Peyer's patch (tissue), 4 donors: ENCODE data around the gene RSPH10B2.
"Not testable (repeated sequence)": the region's sequence is repeated elsewhere in the genome, so short reads cannot be mapped to it uniquely, and the experiment has no call there.

Experiments
- CTCF ChIP-seq, 6 experiments: fragments of 450-650 bp in 4 of 6; fragments of 200-600 bp in 2 of 6; sonication (generic) in 1 of 6; IDR thresholded peaks; one replicate each; pipeline ENCODE4 v1.5.1; 2017 to 2019; ENCODE audit warnings: antibody characterized with exemption in 6 of 6, mild to moderate bottlenecking in 3 of 6, moderate library complexity in 1 of 6
- POLR2A ChIP-seq, 2 donors: fragments of 450-650 bp; IDR thresholded peaks; one replicate each; pipeline ENCODE4 v1.5.1; 2017; ENCODE audit warnings: antibody characterized with exemption in 2 of 2, mild to moderate bottlenecking in 2 of 2, moderate library complexity in 2 of 2

GRCh38 chr7:6825236-6826125 lies 71.6 kb downstream of the RSPH10B2 start:
- not testable (repeated sequence) for TF ChIP-seq CTCF, POLR2A (IDR thresholded peaks at IDR 0.05)
